ENCODE data around the gene FAM24B.

The FAM24B gene

DNA sequence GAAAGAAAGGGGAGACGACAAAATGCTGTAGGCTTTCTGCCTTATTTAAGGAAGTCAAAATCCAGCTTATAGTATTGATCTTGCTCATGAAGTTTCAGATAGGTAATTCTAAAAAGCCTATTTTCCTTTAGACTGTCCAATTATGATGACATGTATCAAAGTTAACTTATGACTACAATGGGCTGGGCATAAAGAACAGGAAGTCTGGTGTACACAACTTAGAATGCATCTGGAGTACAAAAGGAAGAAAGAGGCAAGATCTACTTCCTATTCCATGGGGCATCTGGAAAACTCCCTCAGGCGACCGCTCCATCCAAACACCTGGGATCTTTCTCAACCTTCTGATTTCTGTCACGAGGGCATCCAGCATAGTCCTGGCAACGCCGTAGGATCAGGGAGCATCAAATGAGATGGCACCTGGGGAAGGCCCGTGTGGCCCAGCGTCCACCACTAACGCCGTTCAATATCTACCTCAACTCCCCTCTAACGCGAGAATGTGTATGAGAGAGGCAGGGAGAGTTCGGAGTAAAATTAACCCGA lies 512 bp downstream of the FAM24B start:
- no peak for TF ChIP-seq CTCF (IDR thresholded peaks at IDR 0.05)

DNA sequence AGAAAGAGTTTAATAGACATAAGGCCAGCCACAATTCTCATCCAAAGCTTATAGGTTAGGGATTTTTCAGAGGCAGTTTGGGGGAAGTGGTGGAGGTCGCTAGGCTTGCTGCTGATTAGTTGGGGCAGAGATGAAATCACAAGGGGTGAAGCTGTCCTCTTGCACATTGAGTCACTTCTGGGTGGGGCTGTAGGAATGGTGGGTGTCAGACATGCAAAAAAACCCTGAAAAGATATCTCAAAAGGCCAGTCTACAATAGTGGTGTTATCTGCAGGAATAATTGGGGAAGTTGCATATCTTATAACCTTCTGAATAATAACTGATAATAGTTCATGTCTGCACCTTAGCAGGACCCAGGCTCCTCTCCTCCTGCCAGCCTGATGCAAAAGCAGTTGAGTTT lies 2.1 kb downstream of the FAM24B start:
- no peak for TF ChIP-seq CTCF (IDR thresholded peaks at IDR 0.05)

DNA sequence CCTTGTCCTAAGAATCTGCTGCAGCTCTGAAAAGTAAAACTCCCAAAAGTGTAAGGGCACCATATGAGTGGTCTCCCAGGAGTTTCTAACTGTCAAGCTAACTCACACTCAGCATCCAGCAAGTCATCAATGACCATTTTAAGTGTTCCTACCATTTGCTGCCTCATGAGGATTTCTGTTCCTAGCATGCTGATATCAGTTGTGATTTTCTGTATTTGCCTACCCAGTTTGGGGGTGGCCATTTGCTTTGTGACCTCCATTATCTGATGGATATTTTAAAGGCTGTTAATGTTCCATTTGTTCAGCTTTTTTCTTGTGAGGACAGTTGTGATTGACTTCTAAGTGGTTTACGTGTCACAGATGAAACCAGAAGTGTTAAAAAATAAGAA lies 2.9 kb downstream of the FAM24B start:
- TF ChIP-seq CTCF (IDR thresholded peaks at IDR 0.05) = no peak

- TF ChIP-seq CTCF (IDR thresholded peaks at IDR 0.05) = no peak
Measured at GRCh38 chr10:122875843-122876466, 3.4 kb downstream of the FAM24B start.

DNA sequence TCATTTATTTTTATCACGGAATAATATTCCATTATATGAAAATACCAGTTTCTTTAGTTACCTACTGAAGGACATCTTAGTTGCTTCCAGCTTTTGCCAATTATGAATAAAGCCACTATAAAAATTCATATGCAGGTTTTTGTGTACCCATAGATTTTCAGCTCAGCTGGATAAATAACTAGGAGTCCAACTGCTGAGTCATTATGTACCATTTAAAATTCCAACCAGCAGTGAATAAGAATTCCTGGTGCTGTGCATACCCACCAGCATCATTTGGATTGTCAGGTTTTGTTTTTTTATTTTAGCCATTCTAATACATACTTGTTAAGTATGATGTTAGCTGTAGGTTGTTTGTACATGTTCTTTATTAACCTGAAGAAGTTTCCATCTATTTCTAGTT lies 14.5 kb downstream of the FAM24B start:
- no peak for TF ChIP-seq CTCF (IDR thresholded peaks at IDR 0.05)

GRCh38 chr10:122864194-122864592 lies 15.2 kb downstream of the FAM24B start:
- no peak for TF ChIP-seq CTCF (IDR thresholded peaks at IDR 0.05)

DNA sequence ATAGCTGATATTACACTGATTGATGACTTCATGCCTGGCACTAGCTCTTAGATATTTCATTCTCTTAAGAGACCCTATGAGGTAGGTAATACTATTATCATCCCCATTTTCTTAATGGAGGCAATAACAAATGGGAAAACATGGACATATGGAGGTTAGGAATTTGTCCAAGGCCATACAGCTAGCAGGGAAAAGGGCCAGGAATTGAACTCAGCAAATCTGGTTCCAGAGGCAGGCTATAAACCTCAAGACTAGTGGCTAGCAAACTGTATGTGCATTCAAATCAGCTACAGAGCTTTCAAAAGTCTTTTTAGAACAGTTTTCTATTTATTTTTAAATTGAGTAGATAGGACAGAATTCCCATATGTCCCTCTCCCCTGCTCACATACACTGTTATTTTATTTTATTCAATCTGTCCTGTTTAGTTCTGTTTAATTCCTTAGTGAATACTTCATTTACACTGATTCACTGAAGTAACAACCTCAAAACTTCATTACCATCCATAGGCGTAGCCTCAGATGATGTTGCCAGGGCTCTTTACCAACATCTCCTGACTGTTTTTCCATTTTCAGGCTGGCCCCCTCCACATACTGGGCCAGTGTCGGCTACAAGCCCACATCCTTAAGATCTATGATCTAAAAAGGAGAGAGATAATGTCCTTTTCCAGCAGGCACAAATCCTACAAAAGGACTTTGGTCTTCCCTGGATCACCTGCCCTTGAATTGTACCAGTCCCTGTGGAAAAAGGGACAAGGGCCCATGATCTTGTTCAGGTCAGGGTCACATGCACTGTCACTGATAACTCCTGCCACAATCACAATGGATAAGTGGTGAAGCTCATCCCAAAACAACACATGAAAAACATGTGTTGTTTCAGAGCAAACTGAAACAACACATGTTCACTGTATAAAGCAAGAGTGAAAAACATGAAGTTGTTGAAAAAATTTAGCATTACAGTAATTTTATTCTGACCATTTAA lies 15.9 kb downstream of the FAM24B start:
- TF ChIP-seq CTCF (IDR thresholded peaks at IDR 0.05) = no peak

Data from LNCAP (cell line).